A673 (cell line): ENCODE measurements around the gene CLEC9A. TPM values are rescaled to one million over a fixed set of nuclear protein-coding genes. Genes with fewer than 3 reads are reported as not detected.

Source experiments
- BruUV-seq: library from RNA; stranded (reverse); fragments of 400-500 nt; replicated peaks from 2 replicates; lab custom pipeline; 2021; lab: Mats Ljungman, UMichigan
- CTCF ChIA-PET: fragments of 300-600 bp; sonication (Branson Sonifier 250); formaldehyde crosslinking; loops from one replicate; lab custom pipeline; 2022; ENCODE audit warnings: antibody characterized with exemption; lab: Charles Lee
- POLR2A ChIA-PET: fragments of 300-600 bp; sonication (Branson Sonifier 250); formaldehyde crosslinking; loops from one replicate; lab custom pipeline; 2022; ENCODE audit warnings: antibody characterized with exemption; ENCODE audit not compliant: low non-redundant PET; lab: Charles Lee
- DNase-seq: peaks from one replicate; pipeline ENCODE4 v3.0.0-alpha.2; 2015; ENCODE audit warnings: low spot score
- H3K27ac ChIP-seq: fragments of 200-600 bp; sonication (generic); 2 replicates; pipeline ENCODE4 v1.5.1; 2016; ENCODE audit warnings: mixed run types, low read depth, mild to moderate bottlenecking, mixed read lengths, antibody characterized with exemption, low read length; ENCODE audit not compliant: poor library complexity, severe bottlenecking
- H3K27me3 ChIP-seq: fragments of 200-600 bp; sonication (generic); replicated peaks from 2 replicates; pipeline ENCODE4 v1.6.1; 2017; ENCODE audit warnings: mixed run types, low read depth, mild to moderate bottlenecking, mixed read lengths, antibody characterized with exemption, low read length; ENCODE audit not compliant: insufficient read depth, poor library complexity
- H3K36me3 ChIP-seq: fragments of 200-600 bp; sonication (generic); 2 replicates; pipeline ENCODE4 v1.6.1; 2016; ENCODE audit warnings: mixed run types, mild to moderate bottlenecking, mixed read lengths, antibody characterized with exemption, low read length; ENCODE audit not compliant: insufficient read depth, poor library complexity, severe bottlenecking
- H3K4me1 ChIP-seq: fragments of 200-600 bp; sonication (generic); 2 replicates; pipeline ENCODE4 v1.6.1; 2017; ENCODE audit warnings: mixed run types, mild to moderate bottlenecking, mixed read lengths, antibody characterized with exemption, low read length; ENCODE audit not compliant: insufficient read depth, poor library complexity, severe bottlenecking
- H3K4me3 ChIP-seq: fragments of 200-600 bp; sonication (generic); 2 replicates; pipeline ENCODE4 v1.5.1; 2016; ENCODE audit warnings: low read depth, mixed run types, mild to moderate bottlenecking, mixed read lengths, low read length; ENCODE audit not compliant: poor library complexity, severe bottlenecking
- H3K9me3 ChIP-seq: fragments of 200-600 bp; sonication (generic); 2 replicates; pipeline ENCODE4 v1.6.1; 2016; ENCODE audit warnings: mixed run types, low read depth, mild to moderate bottlenecking, mixed read lengths, antibody characterized with exemption, low read length; ENCODE audit not compliant: poor library complexity, severe bottlenecking
- CTCF ChIP-seq: fragments of 300-800, 200-600 bp; sonication (generic); conservative IDR thresholded peaks from 2 replicates; pipeline ENCODE4 v1.5.1; 2017; ENCODE audit warnings: low read depth, mild to moderate bottlenecking, antibody characterized with exemption, low read length, moderate library complexity, mixed read lengths
- EZH2 ChIP-seq: fragments of 200-600 bp; sonication (generic); IDR thresholded peaks from 2 replicates; pipeline ENCODE4 v1.6.1; 2017; ENCODE audit warnings: borderline replicate concordance, low read depth, mild to moderate bottlenecking, mixed read lengths, antibody characterized with exemption, low read length; ENCODE audit not compliant: poor library complexity, severe bottlenecking
- intact Hi-C: fragments of 100-400 bp; cut with micrococcal nuclease; formaldehyde crosslinking; loops from one replicate; pipeline ENCODE4 v1.10.0; 2022; ENCODE audit not compliant: unreplicated experiment
- total RNA-seq: library from RNA; stranded (reverse); gene quantifications from 2 replicates; pipeline ENCODE4 v1.2.3, GENCODE V29; 2021

The CLEC9A gene
- total RNA-seq, 1 experiment from 2014 or later = not detected

- CTCF ChIA-PET = no interaction called here
- Histone ChIP-seq H3K4me3 (no peak within 1 kb of the TSS), H3K27me3 (peaks cover 14% of the 10 kb centered on the region), H3K9me3 (no peaks in the 10 kb centered on the region), H3K27ac (no peak within 1 kb of the TSS), H3K36me3 (no peaks in the 10 kb centered on the region), H3K4me1 (no peaks in the 10 kb centered on the region)
- POLR2A ChIA-PET = no interaction called here
- TF ChIP-seq CTCF = no peak
- no TSS peak for BruUV-seq
- DNase-seq = no peak
- intact Hi-C loops = no loop called here
Measured at GRCh38 chr12:9999016-9999415, 31.5 kb upstream of the CLEC9A start, which contains the start of gene CLEC1B. TSS of gene CLEC1B (minus strand) at chr12:9999121. CDS start at chr12:9999100, 21 bp downstream.

GRCh38 chr12:10001171-10001776, 29.2 kb upstream of the CLEC9A start:
- DNase-seq = no peak
- H3K4me1 ChIP-seq = no peaks in the 10 kb centered on the region
- POLR2A ChIA-PET = no interaction called here
- TF ChIP-seq CTCF (no peak), EZH2 (no peak)
- no peaks in the 10 kb centered on the region for H3K9me3 ChIP-seq
- intact Hi-C loops = no loop called here
- no peak overlapping the region for H3K4me3 ChIP-seq
- H3K27ac ChIP-seq = no peak overlapping the region
- peaks cover 4% of the 10 kb centered on the region for H3K27me3 ChIP-seq
- H3K36me3 ChIP-seq = no peaks in the 10 kb centered on the region
- CTCF ChIA-PET = no interaction called here
- no TSS peak for BruUV-seq

- no peak overlapping the region for H3K27ac ChIP-seq
- peaks cover 11% of the 10 kb centered on the region for H3K4me1 ChIP-seq
- ChIA-PET CTCF (no interaction called here), POLR2A (no interaction called here)
- no peaks in the 10 kb centered on the region for H3K9me3 ChIP-seq
- no peaks in the 10 kb centered on the region for H3K36me3 ChIP-seq
- no TSS peak for BruUV-seq
- intact Hi-C loops = loop anchor here (10.0 kb wide), 1 partner anchor 268 kb away; no protein-coding TSS in a partner anchor
- no peak for DNase-seq
- H3K27me3 ChIP-seq = peaks cover 3% of the 10 kb centered on the region
- H3K4me3 ChIP-seq = no peak overlapping the region
- TF ChIP-seq CTCF = no peak
- TF ChIP-seq EZH2 = no peak
Measured at GRCh38 chr12:10012630-10013330, 17.7 kb upstream of the CLEC9A start.
